Measurements from ENCODE around the gene MSRB1. TPM values are rescaled to one million over a fixed set of nuclear protein-coding genes. Genes with fewer than 3 reads are reported as not detected.
A peak's percentile ranks its signal among the peaks of the same experiment; 100 is the strongest.

Gene MSRB1
- total RNA-seq, 1 experiment from 2014 or later: 49.4 TPM

DNA sequence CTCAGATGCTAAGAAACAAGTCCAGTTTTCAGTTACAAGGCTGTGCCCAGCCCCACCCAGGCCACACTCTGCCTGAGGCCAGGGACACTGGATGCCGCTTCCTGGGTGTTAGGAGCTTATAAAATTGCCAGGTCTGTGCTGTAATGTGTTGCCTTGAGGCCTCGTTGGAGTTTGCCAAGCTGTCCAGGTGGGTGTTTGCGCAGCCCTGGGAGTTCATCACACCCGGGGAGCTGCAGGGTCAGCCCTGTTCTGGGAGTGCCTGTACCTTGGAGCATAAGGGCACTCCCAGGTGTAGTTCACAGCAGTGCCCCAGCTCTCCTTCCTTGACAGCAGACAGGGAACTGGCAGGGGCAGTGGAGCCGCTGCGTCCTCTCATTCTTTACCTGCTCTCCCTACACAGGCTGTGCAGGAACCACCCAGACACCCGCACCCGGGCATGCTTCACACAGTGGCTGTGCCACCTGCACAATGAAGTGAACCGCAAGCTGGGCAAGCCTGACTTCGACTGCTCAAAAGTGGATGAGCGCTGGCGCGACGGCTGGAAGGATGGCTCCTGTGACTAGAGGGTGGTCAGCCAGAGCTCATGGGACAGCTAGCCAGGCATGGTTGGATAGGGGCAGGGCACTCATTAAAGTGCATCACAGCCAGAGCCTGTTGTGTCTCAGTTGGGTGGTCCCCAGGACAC, 42.6 kb upstream of the MSRB1 start:
- Histone ChIP-seq H3K9me3 (ENCODE audit: insufficient read depth, low read depth) (no peaks in the 10 kb centered on the region), H3K9me2 (ENCODE audit: insufficient read depth) (no peaks in the 10 kb centered on the region), H3F3A (ENCODE audit: insufficient read depth, low read depth) (peaks cover 67% of the 10 kb centered on the region), H3K27me3 (ENCODE audit: insufficient read depth, low read depth) (no peaks in the 10 kb centered on the region), H3K36me3 (ENCODE audit: low read depth) (no peaks in the 10 kb centered on the region; the same call in 1 of the 2 replicates), H3K27ac (no peak overlapping the region), H3K4me2 (peak overlapping the region; percentile 93), H3K79me2 (ENCODE audit: low read depth) (peaks cover 17% of the 10 kb centered on the region), H3K4me3 (peak overlapping the region; percentile 93), H3K4me1 (replicated peaks; ENCODE audit: insufficient read depth) (peaks cover 56% of the 10 kb centered on the region), H2AFZ (no peak overlapping the region), H4K20me1 (ENCODE audit: insufficient read depth) (no peaks in the 10 kb centered on the region)
- DNase-seq: peak in 1 of 2 experiments; percentile 66
- ChIA-PET POLR2A (ENCODE audit: unreplicated experiment) (no interaction called here), CTCF (no interaction called here)
- no peak for TF ChIP-seq EZH2 (IDR thresholded peaks at IDR 0.05; ENCODE audit: low read depth)
- TF ChIP-seq, protein P1, sequence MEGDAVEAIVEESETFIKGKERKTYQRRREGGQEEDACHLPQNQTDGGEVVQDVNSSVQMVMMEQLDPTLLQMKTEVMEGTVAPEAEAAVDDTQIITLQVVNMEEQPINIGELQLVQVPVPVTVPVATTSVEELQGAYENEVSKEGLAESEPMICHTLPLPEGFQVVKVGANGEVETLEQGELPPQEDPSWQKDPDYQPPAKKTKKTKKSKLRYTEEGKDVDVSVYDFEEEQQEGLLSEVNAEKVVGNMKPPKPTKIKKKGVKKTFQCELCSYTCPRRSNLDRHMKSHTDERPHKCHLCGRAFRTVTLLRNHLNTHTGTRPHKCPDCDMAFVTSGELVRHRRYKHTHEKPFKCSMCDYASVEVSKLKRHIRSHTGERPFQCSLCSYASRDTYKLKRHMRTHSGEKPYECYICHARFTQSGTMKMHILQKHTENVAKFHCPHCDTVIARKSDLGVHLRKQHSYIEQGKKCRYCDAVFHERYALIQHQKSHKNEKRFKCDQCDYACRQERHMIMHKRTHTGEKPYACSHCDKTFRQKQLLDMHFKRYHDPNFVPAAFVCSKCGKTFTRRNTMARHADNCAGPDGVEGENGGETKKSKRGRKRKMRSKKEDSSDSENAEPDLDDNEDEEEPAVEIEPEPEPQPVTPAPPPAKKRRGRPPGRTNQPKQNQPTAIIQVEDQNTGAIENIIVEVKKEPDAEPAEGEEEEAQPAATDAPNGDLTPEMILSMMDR (conservative IDR thresholded peaks at IDR 0.05): no peak
- intact Hi-C loops (cut with micrococcal nuclease; ENCODE audit: unreplicated experiment): loop anchor here (2.0 kb wide), 1 partner anchor 23 kb away; the partner anchor contains the start of gene ZNF598
- no TSS peak for BruUV-seq (replicated peaks)

DNA sequence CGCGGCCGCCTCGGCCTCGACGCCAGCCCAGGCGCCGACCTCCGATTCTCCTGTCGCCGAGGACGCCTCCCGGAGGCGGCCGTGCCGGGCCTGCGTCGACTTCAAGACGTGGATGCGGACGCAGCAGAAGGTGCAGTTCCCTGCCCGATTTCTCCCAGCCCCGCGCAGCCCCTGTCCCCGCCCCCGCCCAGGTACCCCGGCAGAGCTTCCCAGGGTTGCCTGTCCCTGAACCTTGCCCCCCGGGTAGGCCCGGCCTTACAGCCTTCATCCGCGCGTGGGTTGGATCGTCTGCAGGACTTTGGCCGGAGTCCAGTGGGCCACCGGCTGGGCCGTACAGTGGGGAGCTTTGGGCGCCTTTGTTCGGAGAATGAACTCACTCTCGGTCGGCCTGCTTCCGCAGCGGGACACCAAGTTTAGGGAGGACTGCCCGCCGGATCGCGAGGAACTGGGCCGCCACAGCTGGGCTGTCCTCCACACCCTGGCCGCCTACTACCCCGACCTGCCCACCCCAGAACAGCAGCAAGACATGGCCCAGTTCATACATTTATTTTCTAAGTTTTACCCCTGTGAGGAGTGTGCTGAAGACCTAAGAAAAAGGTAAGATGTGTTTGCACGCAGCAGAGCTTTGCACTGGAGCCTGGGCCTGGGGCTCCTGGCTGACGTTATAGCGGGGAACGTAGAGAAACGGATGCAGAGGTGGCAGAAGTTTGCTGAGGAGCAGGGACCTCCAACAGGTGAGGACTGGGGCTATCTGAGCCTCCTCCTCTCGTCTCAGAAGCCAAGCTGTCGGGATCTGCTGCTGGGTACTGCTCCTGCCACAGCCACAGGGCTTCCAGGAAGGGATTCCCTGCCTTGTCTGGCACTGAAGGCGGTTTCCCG, 41.6 kb upstream of the MSRB1 start:
- no peak for TF ChIP-seq EZH2 (IDR thresholded peaks at IDR 0.05; ENCODE audit: low read depth)
- TF ChIP-seq, protein P1 (conservative IDR thresholded peaks at IDR 0.05): no peak
- Histone ChIP-seq H4K20me1 (ENCODE audit: insufficient read depth) (no peaks in the 10 kb centered on the region), H3K79me2 (ENCODE audit: low read depth) (peaks cover 17% of the 10 kb centered on the region), H3K36me3 (ENCODE audit: low read depth) (no peaks in the 10 kb centered on the region; the same call in 1 of the 2 replicates), H3K4me2 (peak overlapping the region; percentile 93), H3K27ac (no peak overlapping the region), H3K4me3 (peak overlapping the region; percentile 93), H3F3A (ENCODE audit: insufficient read depth, low read depth) (peaks cover 69% of the 10 kb centered on the region), H2AFZ (peak overlapping the region; percentile 83), H3K9me3 (ENCODE audit: insufficient read depth, low read depth) (no peaks in the 10 kb centered on the region), H3K27me3 (ENCODE audit: insufficient read depth, low read depth) (no peaks in the 10 kb centered on the region), H3K9me2 (ENCODE audit: insufficient read depth) (no peaks in the 10 kb centered on the region), H3K4me1 (replicated peaks; ENCODE audit: insufficient read depth) (peaks cover 62% of the 10 kb centered on the region)
- intact Hi-C loops (cut with micrococcal nuclease; ENCODE audit: unreplicated experiment): loop anchor here (2.0 to 5.0 kb wide), 3 partner anchors 24 to 158 kb away; partner anchors contain the start of genes NTHL1, TSC2 and ZNF598
- DNase-seq: no peak
- POLR2A ChIA-PET (ENCODE audit: unreplicated experiment): interaction anchor here (0.5 to 0.7 kb wide), 5 partner anchors 20 to 171 kb away, joined by 3 to 5 read pairs (median 3); partner anchors contain the start of genes RPS2 and TRAF7
- TSS peak; percentile 15 for BruUV-seq (replicated peaks)
- CTCF ChIA-PET: no interaction called here

Measured in PC-9 (cell line).